PC-9 (cell line): ENCODE measurements around the gene SMIM22.

Source experiments
- EZH2 ChIP-seq: fragments of 200-600 bp; sonication (generic); IDR thresholded peaks from 2 replicates; pipeline ENCODE4 v1.8.0; 2017; ENCODE audit warnings: antibody characterized with exemption, low read depth
- TF ChIP-seq, protein P1 (sequence below): fragments of 200-600 bp; sonication (generic); conservative IDR thresholded peaks from 2 replicates; pipeline ENCODE4 v1.6.1; 2017; ENCODE audit warnings: mixed run types, antibody characterized with exemption, mild to moderate bottlenecking, moderate library complexity

DNA sequence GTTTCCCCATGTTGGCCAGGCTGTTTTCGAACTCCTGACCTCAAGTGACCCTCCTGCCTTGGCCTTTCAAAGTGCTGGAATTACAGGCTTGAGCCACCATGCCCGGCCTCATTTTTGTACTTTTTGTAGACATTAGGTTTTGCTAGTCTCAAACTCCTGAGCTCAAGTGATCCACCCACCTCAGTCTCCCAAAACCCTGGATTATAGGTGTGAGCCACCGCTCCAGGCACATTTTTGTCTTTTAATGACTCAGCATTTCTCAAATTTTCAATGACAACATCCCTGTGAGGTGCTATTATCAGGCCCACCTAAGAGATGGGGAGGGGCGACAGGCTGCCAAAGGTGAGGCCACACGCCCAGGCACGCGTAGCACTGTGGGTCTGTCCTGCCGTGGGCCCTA, 8.1 kb upstream of the SMIM22 start:
- TF ChIP-seq, protein P1, sequence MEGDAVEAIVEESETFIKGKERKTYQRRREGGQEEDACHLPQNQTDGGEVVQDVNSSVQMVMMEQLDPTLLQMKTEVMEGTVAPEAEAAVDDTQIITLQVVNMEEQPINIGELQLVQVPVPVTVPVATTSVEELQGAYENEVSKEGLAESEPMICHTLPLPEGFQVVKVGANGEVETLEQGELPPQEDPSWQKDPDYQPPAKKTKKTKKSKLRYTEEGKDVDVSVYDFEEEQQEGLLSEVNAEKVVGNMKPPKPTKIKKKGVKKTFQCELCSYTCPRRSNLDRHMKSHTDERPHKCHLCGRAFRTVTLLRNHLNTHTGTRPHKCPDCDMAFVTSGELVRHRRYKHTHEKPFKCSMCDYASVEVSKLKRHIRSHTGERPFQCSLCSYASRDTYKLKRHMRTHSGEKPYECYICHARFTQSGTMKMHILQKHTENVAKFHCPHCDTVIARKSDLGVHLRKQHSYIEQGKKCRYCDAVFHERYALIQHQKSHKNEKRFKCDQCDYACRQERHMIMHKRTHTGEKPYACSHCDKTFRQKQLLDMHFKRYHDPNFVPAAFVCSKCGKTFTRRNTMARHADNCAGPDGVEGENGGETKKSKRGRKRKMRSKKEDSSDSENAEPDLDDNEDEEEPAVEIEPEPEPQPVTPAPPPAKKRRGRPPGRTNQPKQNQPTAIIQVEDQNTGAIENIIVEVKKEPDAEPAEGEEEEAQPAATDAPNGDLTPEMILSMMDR: no peak
- no peak for TF ChIP-seq EZH2
